GM10266 (cell line): ENCODE measurements around the gene ERVFRD-1.

ENCODE experiments used
- DNase-seq: peaks from one replicate; pipeline ENCODE4 v3.0.0; 2012; ENCODE audit errors: extremely low spot score
- CTCF ChIP-seq: IDR thresholded peaks from 2 replicates; pipeline ENCODE4 v1.5.1; 2012; ENCODE audit warnings: mild to moderate bottlenecking, low read depth; ENCODE audit not compliant: control insufficient read depth, insufficient read depth; ENCODE audit errors: missing control alignments

ERVFRD-1 gene

GRCh38 chr6:11062083-11062482 is 49.4 kb downstream of the ERVFRD-1 start:
- no peak for DNase-seq
- TF ChIP-seq CTCF = no peak

GRCh38 chr6:11058406-11058805 is 53.1 kb downstream of the ERVFRD-1 start:
- no peak for TF ChIP-seq CTCF
- no peak for DNase-seq

GRCh38 chr6:11056871-11057270 is 54.7 kb downstream of the ERVFRD-1 start:
- TF ChIP-seq CTCF = no peak
- no peak for DNase-seq

- TF ChIP-seq CTCF = no peak
- DNase-seq = no peak
Observed at GRCh38 chr6:11055127-11055627, 56.3 kb downstream of the ERVFRD-1 start.

GRCh38 chr6:11054722-11055121 is 56.8 kb downstream of the ERVFRD-1 start:
- no peak for DNase-seq

GRCh38 chr6:11053307-11053706 is 58.2 kb downstream of the ERVFRD-1 start:
- TF ChIP-seq CTCF = no peak
- DNase-seq = no peak

More at GRCh38 chr6:11054722-11055121, 56.8 kb downstream of the ERVFRD-1 start:
- no peak for TF ChIP-seq CTCF
